H9 (cell line): Measurements from ENCODE around the gene GABBR2. TPM values are rescaled to one million over a fixed set of nuclear protein-coding genes. Genes with fewer than 3 reads are reported as not detected.

Experiments
- DNase-seq: peaks from one replicate; pipeline ENCODE4 v3.0.0-alpha.2; 2017
- H2AFZ ChIP-seq: one replicate; pipeline ENCODE4 v1.6.1; 2013; ENCODE audit warnings: mild to moderate bottlenecking, low read length, control low read depth, moderate library complexity
- H2AK5ac ChIP-seq: 2 replicates; pipeline ENCODE4 v1.6.1; 2013; ENCODE audit warnings: low read length, control low read depth, mixed read lengths; ENCODE audit not compliant: insufficient read length
- H2BK120ac ChIP-seq: one replicate; pipeline ENCODE4 v1.6.1; 2013; ENCODE audit warnings: low read depth, mild to moderate bottlenecking, low read length, control low read depth, inconsistent platforms; ENCODE audit not compliant: poor library complexity, severe bottlenecking
- H2BK12ac ChIP-seq: 2 replicates; pipeline ENCODE4 v1.6.1; 2013; ENCODE audit warnings: low read length, control low read depth, mixed read lengths, low read depth; ENCODE audit not compliant: insufficient read length
- H2BK15ac ChIP-seq: 2 replicates; pipeline ENCODE4 v1.6.1; 2013; ENCODE audit warnings: low read depth, low read length, control low read depth
- H2BK20ac ChIP-seq: one replicate; pipeline ENCODE4 v1.6.1; 2013; ENCODE audit warnings: low read depth, mild to moderate bottlenecking, low read length, control low read depth, inconsistent platforms; ENCODE audit not compliant: poor library complexity, severe bottlenecking
- H2BK5ac ChIP-seq: 2 replicates; pipeline ENCODE4 v1.6.1; 2013; ENCODE audit warnings: low read length, control low read depth, mixed read lengths; ENCODE audit not compliant: insufficient read length
- H3K14ac ChIP-seq: 2 replicates; pipeline ENCODE4 v1.6.1; 2013; ENCODE audit warnings: low read length, control low read depth; ENCODE audit not compliant: insufficient read depth
- H3K18ac ChIP-seq: 2 replicates; pipeline ENCODE4 v1.6.1; 2013; ENCODE audit warnings: low read depth, mild to moderate bottlenecking, mixed read lengths, low read length, control low read depth; ENCODE audit not compliant: insufficient read length
- H3K23ac ChIP-seq: 2 replicates; pipeline ENCODE4 v1.6.1; 2013; ENCODE audit warnings: low read length, control low read depth, mixed read lengths, low read depth; ENCODE audit not compliant: insufficient read length
- H3K23me2 ChIP-seq: 2 replicates; pipeline ENCODE4 v1.6.1; 2013; ENCODE audit warnings: low read depth, mild to moderate bottlenecking, mixed read lengths, low read length, control low read depth; ENCODE audit not compliant: insufficient read length, poor library complexity, severe bottlenecking
- H3K27ac ChIP-seq: 2 replicates; pipeline ENCODE4 v1.5.1; 2013; ENCODE audit warnings: low read length, control low read depth, mixed read lengths, low read depth; ENCODE audit not compliant: insufficient read length
- H3K27me3 ChIP-seq: 2 replicates; pipeline ENCODE4 v1.6.1; 2013; ENCODE audit warnings: low read length, control low read depth, inconsistent platforms; ENCODE audit not compliant: insufficient read depth
- H3K4ac ChIP-seq: 2 replicates; pipeline ENCODE4 v1.6.1; 2013; ENCODE audit warnings: low read depth, mild to moderate bottlenecking, control low read depth, inconsistent platforms, low read length, moderate library complexity
- H3K4me1 ChIP-seq: 2 replicates; pipeline ENCODE4 v1.6.1; 2013; ENCODE audit warnings: low read length, control low read depth, inconsistent platforms; ENCODE audit not compliant: insufficient read depth
- H3K4me2 ChIP-seq: 2 replicates; pipeline ENCODE4 v1.6.1; 2013; ENCODE audit warnings: low read length, control low read depth, mixed read lengths; ENCODE audit not compliant: insufficient read length, insufficient read depth
- H3K56ac ChIP-seq: 2 replicates; pipeline ENCODE4 v1.6.1; 2013; ENCODE audit warnings: low read depth, mild to moderate bottlenecking, mixed read lengths, low read length, control low read depth; ENCODE audit not compliant: insufficient read length
- H3K79me1 ChIP-seq: 2 replicates; pipeline ENCODE4 v1.6.1; 2013; ENCODE audit warnings: low read depth, mild to moderate bottlenecking, moderate library complexity, low read length, control low read depth, inconsistent platforms; ENCODE audit not compliant: insufficient read depth, poor library complexity, severe bottlenecking
- H3K79me2 ChIP-seq: 2 replicates; pipeline ENCODE4 v1.6.1; 2013; ENCODE audit warnings: low read length, control low read depth, inconsistent platforms; ENCODE audit not compliant: insufficient read depth
- H3K9ac ChIP-seq: 2 replicates; pipeline ENCODE4 v1.6.1; 2013; ENCODE audit warnings: low read length, control low read depth, mixed read lengths; ENCODE audit not compliant: insufficient read length; ENCODE audit errors: extremely low read depth
- H3K9me3 ChIP-seq: one replicate; pipeline ENCODE4 v1.6.1; 2013; ENCODE audit warnings: low read depth, low read length, inconsistent platforms; ENCODE audit not compliant: control insufficient read depth
- H3T11ph ChIP-seq: one replicate; pipeline ENCODE4 v1.6.1; 2013; ENCODE audit warnings: mild to moderate bottlenecking, low read length, control low read depth, inconsistent platforms
- H4K20me1 ChIP-seq: one replicate; pipeline ENCODE4 v1.6.1; 2013; ENCODE audit not compliant: control insufficient read depth, insufficient read length, insufficient read depth
- H4K5ac ChIP-seq: 2 replicates; pipeline ENCODE4 v1.6.1; 2013; ENCODE audit warnings: low read depth, mild to moderate bottlenecking, mixed read lengths, low read length, control low read depth; ENCODE audit not compliant: insufficient read length
- H4K8ac ChIP-seq: replicated peaks from 2 replicates; pipeline ENCODE4 v1.6.1; 2013; ENCODE audit warnings: low read length, control low read depth, mixed read lengths, low read depth; ENCODE audit not compliant: insufficient read length
- H4K91ac ChIP-seq: 2 replicates; pipeline ENCODE4 v1.6.1; 2013; ENCODE audit warnings: low read depth, mild to moderate bottlenecking, moderate library complexity, mixed read lengths, low read length, control low read depth; ENCODE audit not compliant: insufficient read length
- H3K27ac Mint-ChIP-seq, 3 experiments: 2 replicates in 2 of 3; 3 replicates in 1 of 3; pipeline ENCODE4 v1.8.0; 2020 to 2021; ENCODE audit warnings: mixed read lengths in 3 of 3, mild to moderate bottlenecking in 1 of 3, moderate library complexity in 1 of 3
- H3K27me3 Mint-ChIP-seq: 2 replicates; pipeline ENCODE4 v1.8.0; 2021; ENCODE audit warnings: low read depth, mild to moderate bottlenecking, moderate library complexity, mixed read lengths
- H3K36me3 Mint-ChIP-seq, 3 experiments: 2 replicates in 2 of 3; 3 replicates in 1 of 3; pipeline ENCODE4 v1.8.0; 2020 to 2021; ENCODE audit warnings: low read depth in 3 of 3, mixed read lengths in 3 of 3; ENCODE audit not compliant: insufficient read depth in 1 of 3
- H3K4me1 Mint-ChIP-seq, 2 experiments: 2 replicates each; pipeline ENCODE4 v1.8.0; 2020; ENCODE audit warnings: mixed read lengths in 2 of 2
- H3K4me3 Mint-ChIP-seq, 2 experiments: 2 replicates in 1 of 2; 3 replicates in 1 of 2; pipeline ENCODE4 v1.8.0; 2020 to 2021; ENCODE audit warnings: mild to moderate bottlenecking in 2 of 2, mixed read lengths in 2 of 2, moderate library complexity in 1 of 2
- H3K9me3 Mint-ChIP-seq, 2 experiments: 2 replicates in 1 of 2; 3 replicates in 1 of 2; pipeline ENCODE4 v1.8.0; 2020; ENCODE audit warnings: mild to moderate bottlenecking in 2 of 2, mixed read lengths in 2 of 2, moderate library complexity in 1 of 2
- WGBS: extraction: QIAGEN DNeasy Blood & Tissue Kit; methylation state at CpG from one replicate; pipeline ENCODE4 v1.1.7; 2013; ENCODE audit warnings: missing lambda C conversion rate, low lambda C conversion rate, mixed read lengths; ENCODE audit not compliant: insufficient read length; ENCODE audit errors: extremely low coverage; 5-methylcytosine and 5-hydroxymethylcytosine counted together
- total RNA-seq: library from RNA; stranded (reverse); gene quantifications from 2 replicates; pipeline ENCODE4 v1.2.1, GENCODE V29; 2021
- TF ChIP-seq, protein P1 (sequence below): fragments of 200-600 bp; sonication (generic); conservative IDR thresholded peaks from 3 replicates; pipeline ENCODE4 v1.8.0; 2021; ENCODE audit warnings: antibody characterized with exemption, mild to moderate bottlenecking

GABBR2 gene
- total RNA-seq, 1 experiment from 2014 or later = 0.66 TPM

DNA sequence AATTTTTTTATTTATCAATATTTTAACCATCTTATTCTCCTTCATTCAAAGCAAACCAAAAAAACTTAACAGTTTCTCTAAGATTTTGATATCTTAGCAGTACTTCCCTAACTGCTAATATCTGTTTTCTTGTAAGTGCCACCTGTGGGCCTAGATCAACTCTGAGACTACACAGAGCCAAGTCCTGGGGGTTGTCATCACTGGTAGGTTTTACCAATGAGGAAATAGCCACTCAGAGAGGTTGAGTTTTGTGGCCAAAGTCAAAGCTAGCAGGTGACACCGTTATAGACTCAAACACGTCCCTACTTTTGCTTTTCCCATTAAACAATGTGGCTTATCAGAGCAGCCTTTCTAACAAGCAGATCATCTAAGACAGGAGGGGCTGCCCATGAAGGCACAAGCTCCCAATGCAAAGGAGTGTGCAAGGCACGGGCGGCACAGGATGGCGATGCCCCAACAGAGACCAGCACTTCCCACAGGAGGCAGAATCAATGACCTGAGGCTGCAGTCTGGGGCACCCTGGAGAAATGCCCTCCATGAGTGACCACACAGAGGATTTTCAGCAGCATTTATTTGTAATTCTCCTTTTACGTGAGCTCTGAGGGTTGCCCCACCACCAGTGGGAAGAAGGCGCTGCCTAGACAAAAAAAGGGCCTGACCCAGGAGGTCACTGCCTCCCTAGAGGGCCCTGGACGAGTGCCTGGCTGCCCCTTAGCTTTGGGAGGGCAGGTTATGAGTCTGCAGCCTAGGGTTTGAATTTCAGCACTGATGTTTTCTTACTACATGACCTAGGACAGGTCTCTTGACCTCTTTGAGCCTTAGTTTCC, 460.7 kb downstream of the GABBR2 start:
- no peak overlapping the region for H3K4me2 ChIP-seq
- no peak overlapping the region for H4K8ac ChIP-seq
- H3K27ac ChIP-seq = no peak overlapping the region
- no peaks in the 10 kb centered on the region for H4K20me1 ChIP-seq
- no peak overlapping the region for H2AK5ac ChIP-seq
- H3K23ac ChIP-seq = no peak overlapping the region
- H3K27ac Mint-ChIP-seq = no peak overlapping the region; a peak in 2 of 7 replicates
- H3K9me3 Mint-ChIP-seq = no peaks in the 10 kb centered on the region
- peaks cover 25 to 31% of the 10 kb centered on the region in 2 experiments for H3K4me1 Mint-ChIP-seq
- no peak overlapping the region for H3K4me3 Mint-ChIP-seq
- no CpG with 5 or more reads among the region's 8 CpGs for WGBS
- no peak for DNase-seq
- H3K79me1 ChIP-seq = no peaks in the 10 kb centered on the region
- H3K18ac ChIP-seq = no peak overlapping the region
- no peaks in the 10 kb centered on the region for H3K9me3 ChIP-seq
- H3T11ph ChIP-seq = no peak overlapping the region
- no peak overlapping the region for H2BK15ac ChIP-seq
- H3K23me2 ChIP-seq = no peaks in the 10 kb centered on the region
- H3K9ac ChIP-seq = no peak overlapping the region
- no peak overlapping the region for H2BK20ac ChIP-seq
- H2BK12ac ChIP-seq = no peak overlapping the region
- H3K27me3 Mint-ChIP-seq = no peaks in the 10 kb centered on the region; the same call in 1 of the 2 replicates
- H3K14ac ChIP-seq = no peak overlapping the region
- no peak overlapping the region for H2BK120ac ChIP-seq
- H3K4ac ChIP-seq = no peak overlapping the region
- H3K36me3 Mint-ChIP-seq = peaks cover 0 to 8% (median 0%) of the 10 kb centered on the region in 3 experiments; a peak in 3 of 7 replicates
- TF ChIP-seq, protein P1, sequence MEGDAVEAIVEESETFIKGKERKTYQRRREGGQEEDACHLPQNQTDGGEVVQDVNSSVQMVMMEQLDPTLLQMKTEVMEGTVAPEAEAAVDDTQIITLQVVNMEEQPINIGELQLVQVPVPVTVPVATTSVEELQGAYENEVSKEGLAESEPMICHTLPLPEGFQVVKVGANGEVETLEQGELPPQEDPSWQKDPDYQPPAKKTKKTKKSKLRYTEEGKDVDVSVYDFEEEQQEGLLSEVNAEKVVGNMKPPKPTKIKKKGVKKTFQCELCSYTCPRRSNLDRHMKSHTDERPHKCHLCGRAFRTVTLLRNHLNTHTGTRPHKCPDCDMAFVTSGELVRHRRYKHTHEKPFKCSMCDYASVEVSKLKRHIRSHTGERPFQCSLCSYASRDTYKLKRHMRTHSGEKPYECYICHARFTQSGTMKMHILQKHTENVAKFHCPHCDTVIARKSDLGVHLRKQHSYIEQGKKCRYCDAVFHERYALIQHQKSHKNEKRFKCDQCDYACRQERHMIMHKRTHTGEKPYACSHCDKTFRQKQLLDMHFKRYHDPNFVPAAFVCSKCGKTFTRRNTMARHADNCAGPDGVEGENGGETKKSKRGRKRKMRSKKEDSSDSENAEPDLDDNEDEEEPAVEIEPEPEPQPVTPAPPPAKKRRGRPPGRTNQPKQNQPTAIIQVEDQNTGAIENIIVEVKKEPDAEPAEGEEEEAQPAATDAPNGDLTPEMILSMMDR = no peak
- no peaks in the 10 kb centered on the region for H3K27me3 ChIP-seq
- H4K5ac ChIP-seq = no peak overlapping the region
- no peak overlapping the region for H2AFZ ChIP-seq
- no peaks in the 10 kb centered on the region for H3K79me2 ChIP-seq
- H3K56ac ChIP-seq = no peak overlapping the region
- no peak overlapping the region for H4K91ac ChIP-seq
- H2BK5ac ChIP-seq = no peak overlapping the region
- peaks cover 3% of the 10 kb centered on the region for H3K4me1 ChIP-seq
